Measurements from ENCODE around the gene TEAD1. TPM values are rescaled to one million over a fixed set of nuclear protein-coding genes. Genes with fewer than 3 reads are reported as not detected.

TEAD1 gene
- total RNA-seq, 2 donors from 2014 or later = 76.4 to 94.4 TPM

- no peak for TF ChIP-seq CTCF (conservative IDR thresholded peaks at IDR 0.05)
- Histone ChIP-seq H3K4me1 (ENCODE audit: control insufficient read depth, insufficient read depth, low read length) (peaks cover 14% of the 10 kb centered on the region), H3K36me3 (ENCODE audit: control insufficient read depth, insufficient read depth, low read length) (peaks cover 14% of the 10 kb centered on the region), H3K27me3 (ENCODE audit: control insufficient read depth, insufficient read depth, low read length, poor library complexity, severe bottlenecking) (no peaks in the 10 kb centered on the region), H3K9ac (ENCODE audit: extremely low read depth, low read length, poor library complexity, severe bottlenecking) (no peak overlapping the region), H3K9me3 (ENCODE audit: control insufficient read depth, low read length) (no peaks in the 10 kb centered on the region), H3K4me3 (ENCODE audit: low read length) (no peak overlapping the region), H3K27ac (ENCODE audit: low read depth, low read length) (no peak overlapping the region)
- peaks cover 10% of the 10 kb centered on the region for H3K36me3 Mint-ChIP-seq (ENCODE audit: low read depth)
- no peak overlapping the region for H3K27ac Mint-ChIP-seq
- 89% methylated on average over 1 of the region's 1 CpG; no CpG with 5 or more reads in 1 of the 2 experiments for WGBS, 2 experiments (ENCODE audit: insufficient coverage in 1 of 2, insufficient read length in 1 of 2)
- no peak overlapping the region for H3K4me3 Mint-ChIP-seq
- peaks cover 27% of the 10 kb centered on the region for H3K4me1 Mint-ChIP-seq
- no peaks in the 10 kb centered on the region for H3K9me3 Mint-ChIP-seq
- no peak for DNase-seq
- no peaks in the 10 kb centered on the region for H3K27me3 Mint-ChIP-seq (ENCODE audit: insufficient read depth)
Observed at GRCh38 chr11:12741671-12742216, 67.5 kb downstream of the TEAD1 start.

GRCh38 chr11:12743834-12744449 lies 69.7 kb downstream of the TEAD1 start:
- H3K27me3 ChIP-seq (ENCODE audit: control insufficient read depth, insufficient read depth, low read length, poor library complexity, severe bottlenecking) = no peaks in the 10 kb centered on the region
- peaks cover 12% of the 10 kb centered on the region for H3K36me3 ChIP-seq (ENCODE audit: control insufficient read depth, insufficient read depth, low read length)
- H3K9ac ChIP-seq (ENCODE audit: extremely low read depth, low read length, poor library complexity, severe bottlenecking) = no peak overlapping the region
- no peak overlapping the region for H3K27ac Mint-ChIP-seq
- no peak overlapping the region for H3K27ac ChIP-seq (ENCODE audit: low read depth, low read length)
- peaks cover 39% of the 10 kb centered on the region for H3K4me1 Mint-ChIP-seq
- 93 to 95% methylated on average over 5 to 8 of the region's 8 CpGs for WGBS, 2 experiments (ENCODE audit: insufficient coverage in 1 of 2, insufficient read length in 1 of 2)
- TF ChIP-seq CTCF (conservative IDR thresholded peaks at IDR 0.05) = no peak
- no peaks in the 10 kb centered on the region for H3K27me3 Mint-ChIP-seq (ENCODE audit: insufficient read depth)
- H3K36me3 Mint-ChIP-seq (ENCODE audit: low read depth) = peaks cover 10% of the 10 kb centered on the region
- no peak for DNase-seq
- H3K9me3 Mint-ChIP-seq = no peaks in the 10 kb centered on the region
- peaks cover 17% of the 10 kb centered on the region for H3K4me1 ChIP-seq (ENCODE audit: control insufficient read depth, insufficient read depth, low read length)
- no peak overlapping the region for H3K4me3 Mint-ChIP-seq
- H3K4me3 ChIP-seq (ENCODE audit: low read length) = no peak overlapping the region
- no peaks in the 10 kb centered on the region for H3K9me3 ChIP-seq (ENCODE audit: control insufficient read depth, low read length)

DNA sequence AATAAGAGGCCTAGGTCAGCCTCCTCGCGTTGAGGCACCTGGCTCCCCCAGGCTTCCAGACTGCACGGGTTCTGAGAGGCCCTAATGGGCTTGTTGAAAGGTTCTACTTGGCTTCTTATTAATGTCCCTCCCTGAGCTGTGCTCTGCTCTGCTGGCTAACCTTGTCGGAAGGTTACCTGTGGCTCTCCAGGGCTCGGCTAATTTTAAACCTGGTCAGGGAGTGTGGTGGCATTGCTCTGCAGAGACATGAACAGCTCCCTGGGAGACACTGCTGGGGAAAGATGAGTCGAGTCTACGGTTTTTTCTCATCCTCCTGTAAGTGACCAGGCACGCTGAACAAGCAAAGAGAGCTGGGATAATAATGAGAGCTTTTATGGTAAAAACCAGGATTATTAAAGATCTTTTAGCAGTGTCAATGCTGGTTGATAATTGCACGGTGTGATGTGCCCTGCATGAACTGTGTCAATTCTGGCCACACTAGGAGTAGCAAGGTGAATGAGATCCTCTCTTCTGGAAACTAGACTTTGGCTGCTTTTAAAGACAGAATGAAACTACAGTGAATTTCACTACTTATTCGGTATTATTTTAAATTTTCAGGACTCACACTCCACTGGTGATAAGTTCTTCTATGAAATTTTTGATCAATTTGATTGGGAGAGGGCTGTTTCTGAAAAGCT lies 70.7 kb downstream of the TEAD1 start:
- 72 to 80% methylated on average over 7 to 10 of the region's 10 CpGs for WGBS, 2 experiments (ENCODE audit: insufficient coverage in 1 of 2, insufficient read length in 1 of 2)
- Histone ChIP-seq H3K36me3 (ENCODE audit: control insufficient read depth, insufficient read depth, low read length) (peaks cover 9% of the 10 kb centered on the region), H3K9ac (ENCODE audit: extremely low read depth, low read length, poor library complexity, severe bottlenecking) (no peak overlapping the region), H3K27ac (ENCODE audit: low read depth, low read length) (no peak overlapping the region), H3K27me3 (ENCODE audit: control insufficient read depth, insufficient read depth, low read length, poor library complexity, severe bottlenecking) (no peaks in the 10 kb centered on the region), H3K4me3 (ENCODE audit: low read length) (no peak overlapping the region), H3K9me3 (ENCODE audit: control insufficient read depth, low read length) (no peaks in the 10 kb centered on the region), H3K4me1 (ENCODE audit: control insufficient read depth, insufficient read depth, low read length) (peaks cover 17% of the 10 kb centered on the region)
- DNase-seq = peak; percentile 71
- Mint-ChIP-seq H3K36me3 (ENCODE audit: low read depth) (peaks cover 5% of the 10 kb centered on the region), H3K27ac (no peak overlapping the region), H3K27me3 (ENCODE audit: insufficient read depth) (no peaks in the 10 kb centered on the region), H3K9me3 (no peaks in the 10 kb centered on the region), H3K4me1 (peaks cover 41% of the 10 kb centered on the region), H3K4me3 (no peak overlapping the region)
- TF ChIP-seq CTCF (conservative IDR thresholded peaks at IDR 0.05) = no peak
